HEK293 (cell line): ENCODE data around the gene KCTD14.
A peak's percentile ranks its signal among the peaks of the same experiment; 100 is the strongest.

Source experiments
- CTCF ChIA-PET: fragments of 350-600 bp; formaldehyde crosslinking; extraction: SDS; loops from one replicate; lab custom pipeline; 2021; ENCODE audit warnings: antibody characterized with exemption; lab: Yijun Ruan, JAX
- POLR2A ChIA-PET: fragments of 300-600 bp; formaldehyde crosslinking; extraction: SDS; loops from one replicate; lab custom pipeline; 2020; ENCODE audit warnings: antibody characterized with exemption, inconsistent platforms; lab: Yijun Ruan, JAX
- H3K27ac ChIP-seq: fragments of 200-500 bp; sonication (Bioruptor generic); 2 replicates; pipeline ENCODE4 v1.5.1; 2014; ENCODE audit warnings: low read depth, low read length, control low read depth, inconsistent platforms; ENCODE audit errors: extremely low read depth
- H3K36me3 ChIP-seq, 2 experiments: fragments of 200-500 bp in 1 of 2; sonication (Bioruptor generic) in 1 of 2; 1 replicate in 1 of 2; 2 replicates in 1 of 2; pipeline ENCODE4 v1.5.1; 2014 to 2017; ENCODE audit warnings: inconsistent platforms in 2 of 2, low read length in 2 of 2; ENCODE audit not compliant: control insufficient read depth in 2 of 2, insufficient read depth in 1 of 2
- H3K4me1 ChIP-seq: fragments of 200-500 bp; sonication (Bioruptor generic); 2 replicates; pipeline ENCODE4 v1.5.1; 2014; ENCODE audit warnings: mild to moderate bottlenecking, low read length, inconsistent platforms; ENCODE audit not compliant: control insufficient read depth, insufficient read depth
- H3K4me3 ChIP-seq: 2 replicates; pipeline ENCODE4 v1.5.1; 2011; ENCODE audit warnings: low read depth, mild to moderate bottlenecking, control low read depth, low read length, moderate library complexity
- H3K9me3 ChIP-seq: fragments of 200-500 bp; sonication (Bioruptor generic); 2 replicates; pipeline ENCODE4 v1.5.1; 2014; ENCODE audit warnings: low read depth, low read length, inconsistent platforms; ENCODE audit not compliant: control insufficient read depth, insufficient read depth
- FEZF1 ChIP-seq: fragments of 450-650 bp; formaldehyde crosslinking; IDR thresholded peaks from 2 replicates; pipeline ENCODE4 v1.5.1; 2016; ENCODE audit warnings: missing biosample characterization, missing genetic modification characterization
- KLF9 ChIP-seq: fragments of 450-650 bp; formaldehyde crosslinking; IDR thresholded peaks from 2 replicates; pipeline ENCODE4 v1.5.1; 2016; ENCODE audit warnings: missing biosample characterization, missing genetic modification characterization, low read depth
- MEIS1 ChIP-seq: sonication (generic); formaldehyde crosslinking; IDR thresholded peaks from 2 replicates; pipeline ENCODE4 v1.8.1; 2022; ENCODE audit warnings: missing genetic modification reagents, mild to moderate bottlenecking, borderline replicate concordance
- OSR2 ChIP-seq: fragments of 450-650 bp; formaldehyde crosslinking; IDR thresholded peaks from 2 replicates; pipeline ENCODE4 v1.5.1; 2016; ENCODE audit warnings: missing biosample characterization, missing genetic modification characterization
- PRDM10 ChIP-seq: fragments of 450-650 bp; formaldehyde crosslinking; IDR thresholded peaks from 2 replicates; pipeline ENCODE4 v1.5.1; 2016; ENCODE audit warnings: missing biosample characterization, missing genetic modification characterization
- WT1 ChIP-seq: fragments of 450-650 bp; formaldehyde crosslinking; IDR thresholded peaks from 2 replicates; pipeline ENCODE4 v1.5.1; 2016; ENCODE audit warnings: missing biosample characterization, missing genetic modification characterization
- ZBTB17 ChIP-seq: fragments of 450-650 bp; formaldehyde crosslinking; IDR thresholded peaks from 2 replicates; pipeline ENCODE4 v1.5.1; 2016; ENCODE audit warnings: missing biosample characterization, missing genetic modification characterization
- ZBTB48 ChIP-seq: fragments of 450-650 bp; formaldehyde crosslinking; IDR thresholded peaks from 2 replicates; pipeline ENCODE4 v1.5.1; 2016; ENCODE audit warnings: missing biosample characterization, missing genetic modification characterization
- ZBTB8A ChIP-seq: fragments of 450-650 bp; formaldehyde crosslinking; IDR thresholded peaks from 2 replicates; pipeline ENCODE4 v1.5.1; 2016; ENCODE audit warnings: missing biosample characterization, missing genetic modification characterization
- ZIC2 ChIP-seq: fragments of 450-650 bp; formaldehyde crosslinking; IDR thresholded peaks from 2 replicates; pipeline ENCODE4 v1.5.1; 2016; ENCODE audit warnings: missing biosample characterization, missing genetic modification characterization
- ZNF16 ChIP-seq: fragments of 450-650 bp; formaldehyde crosslinking; IDR thresholded peaks from 2 replicates; pipeline ENCODE4 v1.5.1; 2016; ENCODE audit warnings: low read depth, missing biosample characterization, missing genetic modification characterization
- ZNF211 ChIP-seq: fragments of 450-650 bp; formaldehyde crosslinking; IDR thresholded peaks from 2 replicates; pipeline ENCODE4 v1.5.1; 2016; ENCODE audit warnings: low read depth, missing biosample characterization, missing genetic modification characterization
- ZNF335 ChIP-seq: fragments of 450-650 bp; formaldehyde crosslinking; conservative IDR thresholded peaks from 2 replicates; pipeline ENCODE4 v1.5.1; 2016; ENCODE audit warnings: missing biosample characterization, missing genetic modification characterization
- ZNF341 ChIP-seq: fragments of 450-650 bp; formaldehyde crosslinking; IDR thresholded peaks from 2 replicates; pipeline ENCODE4; 2016; ENCODE audit warnings: low read depth, missing biosample characterization, missing genetic modification characterization
- ZNF354C ChIP-seq: fragments of 450-650 bp; formaldehyde crosslinking; IDR thresholded peaks from 2 replicates; pipeline ENCODE4 v1.5.1; 2016; ENCODE audit warnings: missing biosample characterization, missing genetic modification characterization, low read depth, borderline replicate concordance
- ZNF37A ChIP-seq: fragments of 450-650 bp; IDR thresholded peaks from 2 replicates; pipeline ENCODE4 v1.5.1; 2018; ENCODE audit warnings: missing biosample characterization, missing genetic modification characterization
- ZNF398 ChIP-seq: fragments of 450-650 bp; formaldehyde crosslinking; IDR thresholded peaks from 2 replicates; pipeline ENCODE4 v1.5.1; 2017; ENCODE audit warnings: missing biosample characterization, missing genetic modification characterization
- ZNF449 ChIP-seq: fragments of 450-650 bp; formaldehyde crosslinking; IDR thresholded peaks from 2 replicates; pipeline ENCODE4 v1.5.1; 2017; ENCODE audit warnings: missing biosample characterization, mild to moderate bottlenecking, missing genetic modification characterization, moderate library complexity
- ZNF521 ChIP-seq: fragments of 450-650 bp; formaldehyde crosslinking; IDR thresholded peaks from 2 replicates; pipeline ENCODE4 v1.5.1; 2017; ENCODE audit warnings: missing biosample characterization, mild to moderate bottlenecking, missing genetic modification characterization
- ZNF549 ChIP-seq: fragments of 450-650 bp; IDR thresholded peaks from 2 replicates; pipeline ENCODE4 v1.5.1; 2018; ENCODE audit warnings: missing biosample characterization, missing genetic modification characterization, mild to moderate bottlenecking, inconsistent platforms, moderate library complexity
- ZNF645 ChIP-seq: fragments of 450-650 bp; formaldehyde crosslinking; IDR thresholded peaks from 2 replicates; pipeline ENCODE4; 2016; ENCODE audit warnings: missing biosample characterization, missing genetic modification characterization
- ZNF664 ChIP-seq: fragments of 450-650 bp; formaldehyde crosslinking; IDR thresholded peaks from 2 replicates; pipeline ENCODE4 v1.5.1; 2016; ENCODE audit warnings: missing biosample characterization, missing genetic modification characterization
- ZNF776 ChIP-seq: fragments of 450-650 bp; formaldehyde crosslinking; IDR thresholded peaks from 2 replicates; pipeline ENCODE4 v1.5.0; 2017; ENCODE audit warnings: missing biosample characterization, missing genetic modification characterization, borderline replicate concordance
- ZSCAN30 ChIP-seq: fragments of 450-650 bp; IDR thresholded peaks from 2 replicates; pipeline ENCODE4 v1.5.1; 2018; ENCODE audit warnings: missing biosample characterization, mild to moderate bottlenecking, missing genetic modification characterization, moderate library complexity

KCTD14 gene

GRCh38 chr11:78032090-78032489 lies 9.0 kb upstream of the KCTD14 start (continued):
- TF ChIP-seq MEIS1 (no peak), ZNF37A (tag by site-specific recombination) (no peak), ZNF776 (no peak), ZNF664 (tag by site-specific recombination) (no peak), ZNF645 (tag by site-specific recombination) (no peak), ZSCAN30 (tag by site-specific recombination) (no peak)

GRCh38 chr11:78031629-78032028 lies 8.6 kb upstream of the KCTD14 start:
- POLR2A ChIA-PET, result no interaction called here
- TF ChIP-seq OSR2 (tag by site-specific recombination), result peak; percentile 24; the same call in 1 of the 2 replicates
- TF ChIP-seq FEZF1, result peak; percentile 89
- no peak for TF ChIP-seq ZNF549 (tag by site-specific recombination)
- TF ChIP-seq, all 188 proteins: peak for 2
- CTCF ChIA-PET, result interaction anchor here (1.4 to 3.0 kb wide), 2 partner anchors 14 to 16 kb away, joined by 6 to 9 read pairs; no protein-coding TSS in a partner anchor
- Histone ChIP-seq H3K36me3 (no peaks in the 10 kb centered on the region), H3K9me3 (no peaks in the 10 kb centered on the region), H3K4me3 (no peak overlapping the region), H3K4me1 (no peaks in the 10 kb centered on the region), H3K27ac (no peak overlapping the region; the same call in 1 of the 2 replicates)

- Histone ChIP-seq H3K36me3 (no peaks in the 10 kb centered on the region), H3K9me3 (no peaks in the 10 kb centered on the region), H3K27ac (no peak overlapping the region), H3K4me3 (no peak overlapping the region), H3K4me1 (no peaks in the 10 kb centered on the region)
- POLR2A ChIA-PET, result interaction anchor here (0.6 kb wide), 1 partner anchor 9 kb away, joined by 4 read pairs; no protein-coding TSS in a partner anchor
- CTCF ChIA-PET, result interaction anchor here (0.6 to 3.0 kb wide), 4 partner anchors 12 to 539 kb away, joined by 3 to 9 read pairs (median 5); no protein-coding TSS in a partner anchor
- no peak for TF ChIP-seq ZNF521 (tag by site-specific recombination)
- peak; percentile 26; the same call in 1 of the 2 replicates for TF ChIP-seq ZIC2
- TF ChIP-seq ZNF449, result peak; percentile 81
- 0 out of 2 replicates have a peak, but pooled peaks have one; percentile 43 for TF ChIP-seq ZBTB17 (tag by site-specific recombination)
- no peak for TF ChIP-seq ZNF354C
- TF ChIP-seq ZNF341 (tag by site-specific recombination), result peak; percentile 84
- TF ChIP-seq ZBTB8A (tag by site-specific recombination), result peak; percentile 76
- TF ChIP-seq FEZF1, result peak; percentile 99
- TF ChIP-seq KLF9 (tag by site-specific recombination), result no peak
- peak; percentile 87 for TF ChIP-seq ZNF335
- peak; percentile 80 for TF ChIP-seq PRDM10 (tag by site-specific recombination)
- TF ChIP-seq ZNF398, result peak; percentile 95
- no peak for TF ChIP-seq ZNF211
- TF ChIP-seq ZSCAN30 (tag by site-specific recombination), result peak; percentile 67; the same call in 1 of the 2 replicates
- TF ChIP-seq ZBTB48 (tag by site-specific recombination), result peak; percentile 22; the same call in 1 of the 2 replicates
- TF ChIP-seq WT1 (tag by site-specific recombination), result 0 out of 2 replicates have a peak, but pooled peaks have one; percentile 20
- no peak for TF ChIP-seq ZNF16 (tag by site-specific recombination)
Observed at GRCh38 chr11:78030429-78031325, 7.6 kb upstream of the KCTD14 start.
